NCI-H2196 treated with DMSO at 0.1 percent for 48 hours (cell line): Measurements from ENCODE around the gene EEF2K.
"Not testable (repeated sequence)": the region's sequence is repeated elsewhere in the genome, so short reads cannot be mapped to it uniquely, and the experiment has no call there.

ENCODE experiments used
- DNase-seq: peaks from one replicate; lab custom pipeline; 2025; ENCODE audit not compliant: unreplicated experiment; lab: John Stamatoyannopoulos, UW

The EEF2K gene

DNA sequence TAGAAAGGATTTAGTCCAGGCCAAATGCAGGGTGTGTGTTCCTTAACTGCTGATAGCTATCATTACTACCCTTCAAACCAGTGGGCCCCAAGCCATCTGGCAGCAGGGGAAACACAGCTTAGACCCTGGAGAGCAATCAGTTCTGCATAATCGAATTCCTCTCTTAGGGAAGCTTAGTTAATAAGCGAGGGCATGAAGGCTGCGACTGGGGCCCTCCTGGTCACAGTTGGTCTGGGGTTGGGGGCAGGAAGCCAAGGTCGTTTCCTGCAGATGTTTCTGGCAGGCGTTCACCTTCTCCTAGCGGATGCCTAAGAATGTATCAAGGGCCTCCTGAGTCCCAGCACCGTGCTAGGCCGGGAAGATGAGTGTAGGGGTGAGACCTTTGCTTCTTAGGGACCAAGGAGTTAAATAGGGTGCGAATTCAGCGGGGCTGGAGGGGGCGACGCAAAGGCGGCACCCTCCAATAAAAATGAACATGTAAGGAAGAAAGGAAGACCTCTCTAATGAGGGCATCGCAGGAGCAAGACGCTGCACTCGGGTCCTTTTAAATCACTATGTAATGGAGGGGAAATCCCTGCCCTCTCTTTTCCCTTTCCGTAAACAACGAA lies 16.5 kb upstream of the EEF2K start:
- peak; percentile 17 for DNase-seq

DNA sequence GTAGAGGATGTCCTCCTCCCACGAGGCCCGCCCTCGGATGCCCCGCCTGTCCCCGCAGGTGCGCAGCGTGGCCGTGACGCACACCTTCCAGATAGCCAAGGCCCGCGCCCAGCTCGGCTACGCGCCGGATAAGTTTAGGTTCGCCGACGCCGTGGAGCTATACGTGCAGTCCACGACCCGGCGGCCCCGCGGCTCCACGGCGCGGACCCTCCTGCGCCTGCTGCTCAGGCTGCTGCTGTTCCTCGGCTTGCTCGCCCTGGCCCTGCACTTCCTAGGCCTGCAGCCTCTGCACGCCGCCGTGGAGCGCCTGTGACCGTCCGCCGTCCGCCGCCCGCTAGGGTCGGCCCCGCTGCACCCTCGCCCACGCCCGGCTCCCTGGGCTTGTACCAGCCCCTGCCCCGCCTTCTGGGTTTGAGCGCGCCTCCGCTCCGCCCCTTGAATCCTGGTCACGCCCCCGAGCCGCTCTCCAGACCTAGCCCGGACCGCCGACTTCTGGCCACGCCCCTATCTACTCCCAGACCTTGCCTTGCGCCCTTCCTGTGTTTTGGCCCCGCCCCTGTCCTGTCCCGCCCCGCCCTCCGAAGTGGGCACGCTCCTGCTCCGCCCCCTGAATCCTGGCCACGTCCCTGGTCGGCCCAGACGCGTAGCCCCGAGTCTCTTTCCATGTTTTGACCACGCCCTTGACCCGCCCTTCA lies 15.8 kb upstream of the EEF2K start:
- peak; percentile 100 for DNase-seq

DNA sequence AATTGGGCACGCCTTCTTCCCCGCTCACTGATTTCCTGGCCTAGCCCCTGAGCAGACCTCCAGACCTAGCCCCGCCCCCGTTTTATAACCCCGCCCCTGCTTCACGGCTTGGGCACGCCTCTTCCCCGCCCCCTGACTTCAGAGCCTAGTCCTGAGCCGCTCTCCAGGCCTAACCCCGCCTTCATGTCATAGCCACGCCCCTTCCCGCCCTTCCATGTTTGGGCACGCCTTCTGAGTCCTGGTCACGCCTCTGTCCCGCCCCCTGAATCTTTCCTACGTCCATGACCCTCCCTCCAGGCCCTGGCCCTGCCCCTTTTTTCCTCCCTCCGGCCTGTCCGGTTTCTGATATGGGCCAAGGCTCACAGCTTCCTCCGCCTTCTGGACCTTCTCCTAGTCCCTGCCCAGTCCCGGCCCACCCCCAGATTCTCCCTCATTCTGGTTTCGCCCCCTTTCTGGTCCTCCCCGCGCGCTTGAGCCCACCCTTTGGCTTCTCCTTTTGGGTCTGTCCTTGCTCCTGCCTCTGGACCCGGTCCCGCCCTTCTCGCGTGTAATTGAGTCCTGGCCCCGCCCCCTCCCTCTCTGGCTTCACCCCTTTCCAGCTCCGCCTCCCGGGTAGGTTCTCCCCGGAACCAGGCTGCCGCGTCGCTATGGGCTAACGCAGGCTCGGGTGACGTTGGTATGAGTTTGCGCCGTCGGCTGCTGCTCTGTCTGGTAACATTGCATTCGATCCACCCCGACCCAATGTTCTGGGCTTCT lies 15.1 kb upstream of the EEF2K start:
- DNase-seq, result peak; percentile 100

DNA sequence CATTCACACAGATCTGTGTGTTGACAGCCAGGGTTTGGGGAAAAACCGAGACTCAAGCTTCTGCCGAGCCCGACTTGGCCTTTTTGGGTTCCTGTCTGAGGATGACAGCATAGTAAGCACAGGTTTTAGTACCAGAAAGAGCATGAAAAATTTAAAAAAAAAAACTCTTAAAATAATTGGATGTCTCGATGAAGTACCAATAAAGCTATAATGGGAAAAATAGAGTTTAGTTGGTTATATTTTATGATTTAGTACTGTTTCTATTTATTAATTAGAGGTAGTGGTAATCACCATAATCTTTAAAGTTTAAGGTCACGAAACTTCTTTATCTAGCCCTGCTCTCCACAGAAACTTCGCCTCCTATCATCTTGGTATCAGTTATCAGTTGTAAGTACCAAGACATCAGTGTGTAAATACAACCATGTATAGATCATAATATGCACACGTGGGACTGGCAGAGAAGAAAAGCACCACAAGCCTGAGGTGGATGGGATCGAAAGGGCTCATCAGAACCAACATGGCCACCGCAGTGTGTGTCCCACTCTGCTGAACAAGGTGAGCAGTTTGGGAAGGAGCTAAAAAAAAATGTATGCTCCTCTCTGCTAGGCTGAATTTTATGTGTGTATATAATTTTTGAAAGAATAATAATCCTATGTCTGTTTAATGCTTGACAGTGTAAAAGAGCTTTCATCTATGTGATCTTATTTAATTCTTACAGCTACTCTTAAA lies 14.4 kb upstream of the EEF2K start:
- no peak for DNase-seq

DNA sequence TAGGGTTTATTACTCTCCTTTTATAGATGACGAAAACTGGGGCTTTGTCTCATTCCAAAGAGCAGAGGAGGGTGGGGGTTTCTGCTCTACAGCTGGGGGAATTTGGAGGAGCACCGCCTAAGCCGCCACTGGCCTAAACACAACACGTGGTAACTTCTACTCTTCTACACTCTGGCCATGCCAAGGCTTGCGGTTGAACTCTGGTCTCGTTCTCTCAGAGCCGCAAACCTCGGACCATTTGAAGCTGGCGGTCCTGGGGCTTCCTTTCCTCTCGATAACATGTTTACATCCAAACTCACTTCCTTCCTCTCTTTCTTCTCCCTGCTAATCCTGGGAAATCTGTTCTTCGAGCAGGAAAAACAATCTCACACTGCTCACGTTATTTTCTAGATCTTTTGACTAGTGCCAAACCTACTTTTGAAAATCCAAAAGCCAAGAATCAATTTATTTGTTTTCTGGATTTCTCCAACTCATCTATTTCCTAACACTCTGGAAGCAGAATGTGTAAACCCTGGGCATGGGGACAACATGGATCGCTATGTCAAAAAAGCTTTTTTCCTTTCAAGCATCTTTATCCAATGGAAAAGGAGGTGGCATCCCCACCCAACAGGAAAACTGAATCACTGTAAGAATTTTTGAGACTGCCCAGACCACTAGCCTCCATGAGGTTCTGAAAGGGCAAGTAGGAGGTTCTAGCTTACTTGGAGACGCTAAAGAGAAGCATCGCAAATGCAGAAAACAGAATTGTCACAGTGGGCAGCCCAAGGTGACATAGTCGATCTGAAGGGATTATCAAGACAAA lies 13.6 kb upstream of the EEF2K start:
- DNase-seq, result no peak

DNA sequence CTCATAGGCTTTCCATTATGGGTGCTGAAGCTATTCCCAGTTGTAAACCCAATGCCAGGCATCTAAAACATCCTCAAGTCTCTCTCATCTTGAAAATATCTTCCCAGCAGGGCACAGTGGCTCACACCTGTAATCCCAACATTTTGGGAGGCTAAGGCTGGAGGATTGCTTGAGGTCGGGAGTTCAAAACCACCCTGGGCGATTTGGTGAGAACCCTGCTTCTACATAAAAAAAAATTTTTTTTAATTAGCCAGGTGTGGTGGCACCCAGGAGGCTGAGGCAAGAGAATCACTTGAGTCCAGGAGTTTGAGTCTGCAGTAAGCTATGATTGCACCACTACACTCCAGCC lies 13.0 kb upstream of the EEF2K start:
- DNase-seq, result no peak

DNA sequence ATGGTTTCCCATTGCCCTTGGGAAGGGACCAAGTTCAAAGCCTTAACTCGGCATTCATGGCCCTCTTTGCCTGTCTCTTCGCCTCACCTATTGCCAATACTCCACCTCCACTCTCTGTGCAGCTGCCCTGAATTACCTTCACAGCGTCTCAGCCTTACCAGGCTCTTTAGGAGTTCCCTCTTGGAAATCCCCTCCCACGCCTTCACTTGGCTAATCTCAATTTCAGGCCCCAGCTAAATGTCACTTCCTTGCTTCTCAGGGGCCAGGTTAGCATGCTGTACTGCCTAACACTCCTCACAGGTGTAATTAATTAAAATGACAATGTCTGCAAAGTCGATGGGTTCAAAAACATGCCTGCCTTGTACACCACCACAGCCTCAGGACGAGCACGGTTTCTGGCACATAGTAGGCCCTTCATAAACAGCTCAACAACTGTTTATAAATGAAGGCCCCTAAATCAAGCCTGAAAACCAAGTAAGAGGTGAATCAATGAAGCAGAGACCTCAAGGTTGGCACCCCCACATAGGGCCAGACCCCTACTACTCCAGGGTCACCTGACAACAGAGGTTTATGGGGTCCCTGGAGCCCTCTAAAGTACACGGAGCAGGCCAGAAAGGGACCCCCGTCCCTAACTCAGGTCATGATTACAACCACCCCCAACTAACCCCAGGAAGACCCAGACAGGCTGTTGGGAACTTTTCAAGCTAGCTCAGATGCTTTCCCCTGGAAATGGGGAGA lies 11.2 kb upstream of the EEF2K start:
- DNase-seq, result no peak

DNA sequence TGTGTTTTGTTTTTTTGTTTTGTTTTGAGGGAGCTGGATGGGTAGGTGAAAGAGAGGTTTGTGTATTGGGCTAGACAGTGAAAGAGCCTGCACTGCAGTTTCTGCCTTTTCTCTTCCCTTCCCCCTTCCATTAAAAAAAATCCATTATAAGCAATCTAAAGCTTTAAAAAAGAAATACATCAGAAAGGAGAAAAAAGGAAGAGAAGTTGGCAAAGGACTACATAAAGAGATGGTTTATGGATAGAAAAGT lies 10.7 kb upstream of the EEF2K start:
- DNase-seq, result no peak

DNA sequence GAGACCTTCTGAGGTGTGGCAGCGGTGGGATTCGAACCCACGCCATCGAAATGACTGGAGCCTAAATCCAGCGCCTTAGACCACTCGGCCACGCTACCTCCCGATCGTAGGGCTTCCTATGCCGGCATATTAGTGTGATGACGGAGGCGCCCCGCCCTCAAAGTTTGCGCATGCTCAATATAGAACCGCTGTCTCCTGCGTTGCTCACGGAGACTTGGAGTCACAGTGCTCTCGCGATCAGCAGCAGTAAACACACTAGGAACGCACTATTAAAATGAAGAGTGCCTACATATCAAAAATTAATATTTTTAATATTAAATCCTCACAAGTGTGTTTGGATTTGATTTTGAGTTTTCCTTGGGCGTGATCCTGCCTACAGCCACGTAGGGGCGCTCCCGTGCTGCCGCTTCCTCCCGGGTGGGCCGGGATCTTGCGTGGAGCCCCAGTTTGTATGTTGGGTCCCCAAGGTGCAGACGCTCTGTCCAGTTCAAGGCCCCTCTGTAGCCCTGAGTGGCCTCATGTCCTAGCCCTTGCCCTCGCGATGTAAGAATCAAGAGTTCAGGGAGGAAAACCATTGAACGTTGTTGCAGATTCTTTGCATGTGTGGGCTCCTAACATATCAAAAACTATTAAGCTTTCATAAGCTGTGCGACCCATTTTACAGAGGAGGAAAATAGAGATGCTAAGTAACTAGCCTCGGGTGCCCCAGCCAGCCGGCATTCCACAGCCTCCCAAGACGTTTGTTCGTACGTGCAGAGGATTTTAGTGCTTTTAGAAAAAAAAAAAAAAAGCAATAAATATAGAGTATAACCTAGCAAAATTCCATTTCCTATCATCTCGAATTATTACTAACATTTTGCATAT lies 10.2 kb upstream of the EEF2K start:
- DNase-seq, result peak; percentile 83

DNA sequence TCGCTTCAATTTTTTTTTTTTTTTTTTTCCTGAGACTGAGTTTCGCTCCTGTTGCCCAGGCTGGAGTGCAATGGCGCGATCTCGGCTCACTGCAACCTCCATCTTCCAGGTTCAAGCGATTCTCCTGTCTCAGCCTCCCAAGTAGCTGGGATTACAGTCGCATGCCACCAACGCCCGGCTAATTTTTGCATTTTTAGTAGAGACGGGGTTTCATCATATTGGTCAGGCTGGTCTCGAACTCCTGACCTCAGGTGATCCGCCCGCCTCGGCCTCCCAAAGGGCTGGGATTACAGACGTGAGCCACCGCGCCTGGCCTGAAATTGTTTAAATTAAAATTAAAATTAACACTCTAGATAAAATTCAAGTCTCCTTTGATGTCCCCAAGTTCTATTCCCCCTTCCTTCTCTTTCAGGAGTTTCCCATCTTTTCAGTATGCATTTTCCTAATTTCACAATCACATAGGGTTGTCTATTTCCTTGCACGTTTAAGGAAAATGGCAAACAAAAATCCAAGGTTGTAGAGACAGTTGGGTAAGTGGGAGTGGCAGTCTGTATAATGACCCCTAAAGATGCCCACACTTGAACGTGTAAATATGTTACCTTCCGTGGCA lies 9.4 kb upstream of the EEF2K start:
- not testable (repeated sequence) for DNase-seq

DNA sequence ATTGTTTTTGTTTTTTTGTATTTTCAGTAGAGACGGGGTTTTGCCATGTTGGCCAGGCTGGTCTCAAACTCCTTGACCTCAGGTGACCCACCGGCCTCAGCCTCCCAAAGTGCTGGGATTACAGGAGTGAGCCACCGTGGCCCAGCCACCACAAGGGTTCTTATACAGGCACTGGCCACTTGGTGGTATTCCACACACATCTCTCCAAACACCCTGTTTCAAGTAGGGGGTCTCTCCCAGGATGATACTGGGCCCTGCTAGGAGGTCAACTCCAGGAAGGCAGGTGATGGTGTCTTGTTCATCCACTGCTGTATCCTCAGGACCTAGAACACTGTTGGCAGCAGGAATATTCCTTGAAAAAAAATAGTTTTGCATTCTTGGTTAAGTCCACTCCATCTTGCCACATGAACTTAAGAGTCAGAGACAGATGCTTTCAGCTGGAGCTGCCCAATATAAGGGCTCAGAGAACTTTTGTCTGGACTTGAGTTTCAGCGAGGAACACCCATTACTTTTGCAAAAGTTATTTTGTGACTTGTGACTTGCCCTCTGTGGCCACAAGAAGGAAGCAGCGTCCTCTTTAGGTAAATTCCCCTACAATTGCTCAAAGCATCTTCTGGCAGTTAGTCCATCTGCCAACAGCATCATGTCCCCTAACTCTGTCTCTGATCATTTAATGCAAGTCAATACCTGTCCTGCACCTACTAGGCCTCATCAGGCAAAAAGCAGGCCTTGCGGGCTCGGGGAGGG lies 7.4 kb upstream of the EEF2K start:
- DNase-seq, result no peak

DNA sequence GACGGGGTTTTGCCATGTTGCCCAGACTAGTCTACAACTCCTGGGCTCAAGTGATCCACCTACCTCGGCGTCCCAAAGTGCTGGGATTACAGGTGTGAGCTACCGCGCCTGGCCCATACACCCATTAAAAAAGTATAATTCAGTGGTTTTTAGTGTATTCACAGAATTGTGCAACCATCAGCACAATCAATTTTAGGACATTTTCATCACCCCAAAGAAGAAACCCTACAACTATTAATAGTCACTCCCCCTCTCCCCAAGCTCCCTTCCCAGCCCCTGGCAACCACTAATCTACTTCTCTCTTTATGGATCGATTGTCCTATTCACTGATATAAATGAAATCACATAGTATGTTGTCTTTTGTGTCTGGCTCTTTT lies 3.8 kb upstream of the EEF2K start:
- DNase-seq, result no peak

DNA sequence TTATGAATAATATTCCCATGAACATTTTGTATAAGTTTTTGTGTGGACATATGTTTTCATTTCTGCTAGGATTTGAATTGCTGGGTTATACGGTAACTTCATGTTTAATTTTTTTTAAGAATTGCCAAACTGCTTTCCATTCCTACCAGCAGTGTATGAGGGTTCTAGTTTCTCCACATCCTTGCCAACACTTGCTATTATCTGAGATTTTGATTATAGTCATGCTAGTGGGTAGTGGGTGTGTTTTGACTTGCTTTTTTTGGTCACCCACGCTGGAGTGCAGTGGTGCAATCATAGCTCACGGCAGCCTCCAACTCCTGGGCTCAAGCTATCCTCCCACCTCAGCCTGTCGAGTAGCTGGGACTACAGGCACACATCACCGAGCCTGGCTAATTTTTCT lies 3.0 kb upstream of the EEF2K start:
- no peak for DNase-seq

DNA sequence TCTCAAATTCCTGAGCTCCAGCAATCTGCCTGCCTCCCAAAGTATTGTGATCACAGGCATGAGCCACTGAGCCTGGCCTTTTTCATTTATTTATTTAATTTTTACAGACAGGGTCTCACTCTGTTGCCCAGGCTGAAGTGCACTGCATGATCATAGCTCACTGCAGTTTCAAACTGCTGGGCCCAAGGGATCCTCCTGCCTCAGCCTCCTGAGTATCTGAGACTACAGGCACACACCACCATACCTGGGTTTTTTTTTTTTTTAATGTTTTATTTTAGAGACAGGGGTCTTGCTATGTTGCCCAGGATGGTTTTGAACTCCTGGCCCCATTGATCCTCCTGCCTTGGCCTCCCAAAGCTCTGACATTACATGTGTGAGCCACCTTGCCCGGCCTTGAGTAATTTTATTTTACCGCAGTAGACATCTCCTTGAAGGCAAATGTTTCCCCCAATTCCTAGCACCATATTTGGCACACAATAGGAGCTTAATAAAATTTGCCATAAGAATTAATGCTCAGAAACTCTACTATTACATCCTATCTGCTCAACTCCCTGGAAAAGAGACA lies 1.9 kb upstream of the EEF2K start:
- DNase-seq, result no peak

DNA sequence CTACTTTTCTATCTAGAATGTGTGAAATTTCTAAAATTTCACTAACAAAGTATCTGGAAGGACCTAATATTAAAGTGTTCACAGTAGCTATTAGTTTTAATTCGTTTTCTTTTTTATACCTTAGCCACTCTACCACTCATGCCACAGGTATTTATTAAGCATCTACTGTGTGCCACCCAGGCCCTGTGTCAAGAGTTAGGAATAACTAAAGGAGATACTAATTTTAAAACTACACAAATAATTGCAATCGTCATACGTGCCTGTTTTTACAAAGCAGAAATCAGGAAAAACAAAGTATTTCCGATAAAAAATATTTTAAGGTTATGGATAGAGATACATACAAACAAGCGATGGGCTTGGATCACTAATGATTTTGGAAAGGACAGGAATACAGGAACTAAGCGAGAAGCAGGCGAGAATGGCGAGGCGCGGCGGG lies 483 bp upstream of the EEF2K start:
- no peak for DNase-seq

DNA sequence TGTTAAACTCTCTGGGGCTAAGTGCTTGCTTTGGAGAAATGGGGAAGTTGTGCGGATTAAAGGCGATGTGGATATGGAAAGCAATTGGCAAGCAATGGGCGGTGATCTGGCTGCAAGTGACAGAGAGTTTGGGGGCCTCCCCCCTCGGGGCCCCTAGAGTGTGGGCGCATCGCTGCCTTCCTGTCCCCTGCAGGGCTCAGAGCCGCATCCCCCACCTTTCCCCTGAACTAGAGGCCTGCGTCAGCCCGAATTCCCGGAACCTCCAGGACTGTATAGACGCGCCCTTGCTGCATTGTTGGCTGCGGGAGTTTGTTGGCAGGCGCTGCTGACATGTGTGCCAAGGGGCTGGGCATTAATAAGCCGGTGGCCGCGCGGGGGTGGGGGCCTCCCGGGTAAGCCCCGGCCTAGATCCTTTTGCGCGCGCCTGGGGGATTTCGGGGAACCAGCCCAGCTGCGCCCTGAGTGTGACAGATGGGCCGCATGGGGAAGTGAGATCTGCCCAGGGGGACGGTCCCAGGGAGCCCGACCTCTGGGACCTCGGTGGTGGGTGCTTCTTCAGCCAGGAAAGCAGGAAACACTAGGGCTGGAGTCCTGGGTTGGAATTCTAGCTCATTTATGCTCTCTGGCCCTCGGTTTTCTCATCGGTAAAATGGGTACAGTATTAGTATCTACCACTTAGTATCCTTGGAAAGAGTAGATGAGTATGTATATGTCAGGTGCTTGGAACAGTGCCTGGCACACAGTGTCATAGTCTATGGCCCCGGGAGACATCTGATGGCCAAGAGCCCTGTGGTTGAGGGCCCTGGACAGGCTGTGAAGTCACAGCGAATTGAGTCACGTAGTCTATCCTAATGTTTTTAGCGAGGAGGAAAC lies 1.0 kb downstream of the EEF2K start:
- peak; percentile 32 for DNase-seq

DNA sequence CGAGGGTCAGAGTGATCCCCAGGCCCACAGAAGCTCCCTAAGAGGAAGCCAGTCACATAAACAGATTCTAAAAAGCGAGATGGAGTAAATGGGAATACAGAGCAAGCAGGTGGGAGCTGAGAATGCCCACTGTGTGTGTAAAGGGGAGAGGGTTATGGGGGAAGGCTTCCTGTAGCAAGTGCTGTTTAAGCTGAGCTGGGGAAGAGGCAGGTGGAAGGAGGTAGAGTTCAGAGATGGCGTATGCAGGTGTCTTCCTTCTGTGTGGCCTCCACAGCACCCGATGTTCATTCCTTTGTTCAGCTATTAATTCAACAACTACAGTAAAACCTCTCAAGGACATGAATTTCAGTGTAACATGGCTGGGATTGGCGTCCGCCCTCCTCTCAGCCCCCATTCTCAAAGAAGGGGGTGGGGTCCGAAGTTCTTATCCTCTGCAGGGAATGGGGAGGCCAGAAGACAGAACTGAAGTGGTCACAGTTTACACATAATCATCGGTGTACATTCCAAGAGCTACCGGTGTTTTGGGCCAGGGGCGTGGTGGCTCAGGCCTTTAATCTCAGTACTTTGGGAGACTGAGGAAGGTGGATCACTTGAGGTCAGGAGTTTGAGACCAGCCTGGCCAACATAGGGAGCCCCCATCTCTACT lies 1.8 kb downstream of the EEF2K start:
- DNase-seq, result no peak
